DOHH2 (cell line): ENCODE data around the gene NPEPL1.

Experiments
- H3F3A ChIP-seq: fragments of 200-600 bp; sonication (generic), shearing (Covaris generic); 2 replicates; pipeline ENCODE4 v1.6.0; 2016; ENCODE audit warnings: antibody characterized with exemption, mild to moderate bottlenecking; ENCODE audit not compliant: control insufficient read depth, insufficient read depth
- H3K27ac ChIP-seq: fragments of 200-600 bp; sonication (generic); 2 replicates; pipeline ENCODE4 v1.5.1; 2014; ENCODE audit warnings: low read depth, mild to moderate bottlenecking, low read length, moderate library complexity
- H3K27me3 ChIP-seq: fragments of 200-600 bp; sonication (generic); 2 replicates; pipeline ENCODE4 v1.6.1; 2014; ENCODE audit warnings: mild to moderate bottlenecking, low read length, mixed read lengths; ENCODE audit not compliant: control insufficient read depth
- H3K36me3 ChIP-seq: fragments of 200-600 bp; sonication (generic); 2 replicates; pipeline ENCODE4 v1.6.1; 2014; ENCODE audit warnings: mild to moderate bottlenecking, low read length, moderate library complexity, mixed read lengths; ENCODE audit not compliant: control insufficient read depth
- H3K4me1 ChIP-seq: fragments of 200-600 bp; sonication (generic); 2 replicates; pipeline ENCODE4 v1.6.1; 2014; ENCODE audit warnings: mild to moderate bottlenecking, low read length, mixed read lengths; ENCODE audit not compliant: control insufficient read depth
- H3K4me2 ChIP-seq: fragments of 200-600 bp; sonication (generic); 2 replicates; pipeline ENCODE4 v1.6.0; 2014; ENCODE audit warnings: mild to moderate bottlenecking, low read length, moderate library complexity
- H3K4me3 ChIP-seq: fragments of 200-600 bp; sonication (generic); 2 replicates; pipeline ENCODE4 v1.5.1; 2014; ENCODE audit warnings: mild to moderate bottlenecking, low read length, mixed read lengths
- H3K79me2 ChIP-seq: fragments of 200-600 bp; sonication (generic); 2 replicates; pipeline ENCODE4 v1.6.1; 2014; ENCODE audit warnings: mild to moderate bottlenecking, low read length, mixed read lengths; ENCODE audit not compliant: control insufficient read depth
- H3K9me2 ChIP-seq: fragments of 200-600 bp; sonication (generic); replicated peaks from 2 replicates; pipeline ENCODE4 v1.6.1; 2014; ENCODE audit warnings: mild to moderate bottlenecking, low read length, mixed read lengths; ENCODE audit not compliant: control insufficient read depth
- H3K9me3 ChIP-seq: fragments of 200-600 bp; sonication (generic); 2 replicates; pipeline ENCODE4 v1.6.1; 2014; ENCODE audit warnings: antibody characterized with exemption, low read length, mixed read lengths; ENCODE audit not compliant: control insufficient read depth, insufficient read depth
- H4K20me1 ChIP-seq: fragments of 200-600 bp; sonication (generic); 2 replicates; pipeline ENCODE4 v1.6.0; 2014; ENCODE audit warnings: low read depth, mild to moderate bottlenecking, antibody characterized with exemption, low read length, moderate library complexity; ENCODE audit not compliant: control insufficient read depth, insufficient read depth
- EZH2phosphoT487 ChIP-seq: fragments of 200-600 bp; sonication (generic); IDR thresholded peaks from 2 replicates; pipeline ENCODE4 v1.6.1; 2017; ENCODE audit warnings: borderline replicate concordance, mild to moderate bottlenecking, antibody characterized with exemption, low read length, moderate library complexity, mixed read lengths
- TF ChIP-seq, protein P1 (sequence below): fragments of 200-600 bp; sonication (generic); IDR thresholded peaks from one replicate; pipeline ENCODE4 v1.5.1; 2014; ENCODE audit warnings: antibody characterized with exemption, mild to moderate bottlenecking, low read depth, low read length; ENCODE audit not compliant: poor library complexity, severe bottlenecking

The NPEPL1 gene

DNA sequence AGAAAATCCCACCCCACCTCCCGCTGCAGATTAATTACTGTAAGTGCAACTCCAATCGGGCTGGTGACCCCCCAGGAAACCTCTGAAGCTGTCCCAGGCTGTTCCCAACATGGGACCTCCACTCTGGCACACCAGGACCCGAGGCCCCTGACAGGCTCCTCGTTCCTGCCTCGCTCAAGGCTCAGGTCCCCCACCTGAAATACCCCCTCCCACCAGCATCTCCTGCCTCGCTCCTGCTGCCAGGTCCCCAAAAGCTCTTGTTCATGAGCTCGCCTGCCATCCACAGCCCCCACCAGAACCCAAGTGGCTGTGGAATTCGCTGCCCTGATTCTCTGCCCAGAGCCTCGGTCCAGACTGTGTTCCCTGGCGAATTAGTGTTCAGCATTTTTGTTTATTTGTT lies 26.1 kb downstream of the NPEPL1 start:
- H3K36me3 ChIP-seq, result no peaks in the 10 kb centered on the region
- no peaks in the 10 kb centered on the region for H4K20me1 ChIP-seq
- no peak for TF ChIP-seq EZH2phosphoT487
- TF ChIP-seq, protein P1, sequence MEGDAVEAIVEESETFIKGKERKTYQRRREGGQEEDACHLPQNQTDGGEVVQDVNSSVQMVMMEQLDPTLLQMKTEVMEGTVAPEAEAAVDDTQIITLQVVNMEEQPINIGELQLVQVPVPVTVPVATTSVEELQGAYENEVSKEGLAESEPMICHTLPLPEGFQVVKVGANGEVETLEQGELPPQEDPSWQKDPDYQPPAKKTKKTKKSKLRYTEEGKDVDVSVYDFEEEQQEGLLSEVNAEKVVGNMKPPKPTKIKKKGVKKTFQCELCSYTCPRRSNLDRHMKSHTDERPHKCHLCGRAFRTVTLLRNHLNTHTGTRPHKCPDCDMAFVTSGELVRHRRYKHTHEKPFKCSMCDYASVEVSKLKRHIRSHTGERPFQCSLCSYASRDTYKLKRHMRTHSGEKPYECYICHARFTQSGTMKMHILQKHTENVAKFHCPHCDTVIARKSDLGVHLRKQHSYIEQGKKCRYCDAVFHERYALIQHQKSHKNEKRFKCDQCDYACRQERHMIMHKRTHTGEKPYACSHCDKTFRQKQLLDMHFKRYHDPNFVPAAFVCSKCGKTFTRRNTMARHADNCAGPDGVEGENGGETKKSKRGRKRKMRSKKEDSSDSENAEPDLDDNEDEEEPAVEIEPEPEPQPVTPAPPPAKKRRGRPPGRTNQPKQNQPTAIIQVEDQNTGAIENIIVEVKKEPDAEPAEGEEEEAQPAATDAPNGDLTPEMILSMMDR, result no peak
- no peaks in the 10 kb centered on the region for H3K27me3 ChIP-seq
- H3K4me3 ChIP-seq, result no peak overlapping the region
- H3K27ac ChIP-seq, result no peak overlapping the region
- H3F3A ChIP-seq, result no peaks in the 10 kb centered on the region
- no peak overlapping the region for H3K4me2 ChIP-seq
- no peaks in the 10 kb centered on the region for H3K9me3 ChIP-seq
- no peaks in the 10 kb centered on the region for H3K4me1 ChIP-seq
- H3K79me2 ChIP-seq, result no peaks in the 10 kb centered on the region
- H3K9me2 ChIP-seq, result no peaks in the 10 kb centered on the region

DNA sequence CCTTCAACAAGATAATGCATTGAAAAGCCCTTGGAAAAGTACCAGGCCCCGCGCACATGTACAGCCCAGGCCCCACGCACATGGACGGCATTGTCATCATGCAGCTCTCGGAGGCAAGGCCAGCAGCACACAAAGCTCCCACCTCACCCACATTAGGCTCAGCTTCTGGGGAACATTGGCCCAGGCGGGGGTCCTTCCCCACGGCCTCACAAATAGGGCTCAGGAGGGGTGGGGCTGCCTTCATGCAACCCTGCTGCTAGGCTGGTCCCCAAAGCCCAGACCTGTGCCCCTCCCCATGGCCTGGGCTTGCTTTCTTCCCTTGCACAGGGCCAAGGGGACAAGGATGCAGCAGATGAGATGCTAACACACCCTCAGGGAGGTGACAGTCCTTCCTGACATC lies 26.7 kb downstream of the NPEPL1 start:
- TF ChIP-seq EZH2phosphoT487, result no peak
- TF ChIP-seq, protein P1, result no peak
- no peaks in the 10 kb centered on the region for H4K20me1 ChIP-seq
- H3K79me2 ChIP-seq, result no peaks in the 10 kb centered on the region
- no peaks in the 10 kb centered on the region for H3K27me3 ChIP-seq
- H3F3A ChIP-seq, result no peaks in the 10 kb centered on the region
- no peaks in the 10 kb centered on the region for H3K9me2 ChIP-seq
- no peak overlapping the region for H3K4me2 ChIP-seq
- H3K36me3 ChIP-seq, result no peaks in the 10 kb centered on the region
- no peaks in the 10 kb centered on the region for H3K4me1 ChIP-seq
- no peaks in the 10 kb centered on the region for H3K9me3 ChIP-seq
- no peak overlapping the region for H3K4me3 ChIP-seq
- no peak overlapping the region for H3K27ac ChIP-seq

DNA sequence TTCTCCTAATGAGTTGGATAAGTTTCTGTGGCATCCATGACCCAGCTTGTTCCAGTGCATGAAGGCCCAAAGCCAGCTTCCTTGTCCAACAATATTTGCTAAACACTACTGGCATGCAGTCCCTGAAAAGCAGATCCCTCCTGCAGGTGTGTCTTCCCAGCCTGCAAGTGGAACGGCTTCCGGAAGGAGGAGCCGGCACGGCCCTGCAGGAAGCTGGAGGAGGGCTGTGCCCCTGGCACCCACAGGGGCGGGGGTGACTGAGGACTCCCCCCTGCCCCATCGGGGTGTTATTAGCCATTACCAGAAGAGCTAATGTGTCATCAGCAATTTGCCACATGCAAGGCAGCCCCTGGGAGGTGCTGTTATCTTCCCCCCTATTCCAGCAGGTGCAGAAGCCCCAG lies 27.4 kb downstream of the NPEPL1 start:
- TF ChIP-seq, protein P1, result no peak
- TF ChIP-seq EZH2phosphoT487, result no peak
- Histone ChIP-seq H3K9me2 (no peaks in the 10 kb centered on the region), H3K4me3 (no peak overlapping the region), H3K27ac (no peak overlapping the region), H3K27me3 (no peaks in the 10 kb centered on the region), H3K79me2 (no peaks in the 10 kb centered on the region), H3K9me3 (no peaks in the 10 kb centered on the region), H3K36me3 (no peaks in the 10 kb centered on the region), H3K4me1 (no peaks in the 10 kb centered on the region), H3K4me2 (no peak overlapping the region), H4K20me1 (no peaks in the 10 kb centered on the region), H3F3A (no peaks in the 10 kb centered on the region)

DNA sequence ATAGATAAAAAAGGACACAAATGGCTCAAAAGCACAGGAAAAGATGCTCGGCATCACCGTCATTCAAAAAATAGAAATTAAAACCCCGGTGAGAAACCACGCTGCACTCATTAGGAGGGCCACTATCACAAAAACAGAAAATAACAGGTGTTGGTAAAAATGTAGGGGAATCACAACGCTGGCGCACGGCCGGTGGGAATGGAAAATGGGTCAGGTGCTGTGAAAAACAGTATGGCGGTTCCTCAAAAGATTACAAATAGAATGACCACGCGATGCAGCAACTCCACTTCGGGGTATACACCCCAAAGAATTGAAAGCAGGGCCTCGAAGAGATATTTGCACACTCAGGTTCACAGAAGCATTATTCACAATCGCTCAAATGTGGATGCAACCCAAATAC lies 28.3 kb downstream of the NPEPL1 start:
- no peaks in the 10 kb centered on the region for H3K27me3 ChIP-seq
- no peaks in the 10 kb centered on the region for H3K4me1 ChIP-seq

More for the DNA sequence above, 28.3 kb downstream of the NPEPL1 start:
- Histone ChIP-seq H3K27ac (no peak overlapping the region), H3K9me2 (no peaks in the 10 kb centered on the region), H4K20me1 (no peaks in the 10 kb centered on the region), H3F3A (no peaks in the 10 kb centered on the region), H3K9me3 (no peaks in the 10 kb centered on the region), H3K79me2 (no peaks in the 10 kb centered on the region), H3K4me2 (no peak overlapping the region), H3K4me3 (no peak overlapping the region), H3K36me3 (no peaks in the 10 kb centered on the region)
- TF ChIP-seq, protein P1, result no peak
